ENCODE measurements around the gene PCAT6.

GRCh38 chr1:202781180-202781579 lies 29.6 kb upstream of the PCAT6 start:
- no peak for TF ChIP-seq POLR2A (IDR thresholded peaks at IDR 0.05)
- TF ChIP-seq CTCF (IDR thresholded peaks at IDR 0.05 in 4 of 5, conservative IDR thresholded peaks at IDR 0.05 in 1 of 5), result no peak
